ENCODE data around the gene SYP. TPM values are rescaled to one million over a fixed set of nuclear protein-coding genes. Genes with fewer than 3 reads are reported as not detected.

The SYP gene
- total RNA-seq, 1 experiment from 2014 or later: 0.44 TPM

DNA sequence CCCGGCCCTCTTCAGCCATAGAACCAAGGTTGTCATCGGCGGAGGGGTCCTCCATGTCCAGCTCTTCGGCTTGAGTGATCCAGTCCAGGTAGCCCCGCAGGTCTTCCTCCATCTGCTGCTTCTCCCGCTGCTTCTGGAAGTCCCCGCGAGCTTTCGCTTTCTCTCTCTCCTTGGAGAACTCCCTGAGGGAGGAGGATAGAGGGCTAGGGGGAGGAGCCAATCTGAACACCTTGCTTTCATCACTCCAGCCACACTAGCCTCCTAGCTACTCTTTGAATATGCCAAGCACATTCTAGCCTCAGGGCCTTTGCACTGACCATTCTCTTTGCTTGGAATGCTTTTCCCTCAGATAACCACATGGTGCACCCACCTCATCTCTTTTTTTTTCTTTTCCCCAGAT lies 27.0 kb upstream of the SYP start:
- POLR2A ChIA-PET (ENCODE audit: unreplicated experiment): no interaction called here
- Histone ChIP-seq H3K27me3 (ENCODE audit: insufficient read depth, low read depth) (no peaks in the 10 kb centered on the region), H3K36me3 (ENCODE audit: low read depth) (no peaks in the 10 kb centered on the region), H3K9me3 (ENCODE audit: insufficient read depth, low read depth) (no peaks in the 10 kb centered on the region), H3K27ac (no peak overlapping the region), H3K4me1 (replicated peaks; ENCODE audit: insufficient read depth) (no peaks in the 10 kb centered on the region), H3F3A (ENCODE audit: insufficient read depth, low read depth) (no peaks in the 10 kb centered on the region), H3K4me3 (no peak overlapping the region), H3K4me2 (no peak overlapping the region), H3K9me2 (ENCODE audit: insufficient read depth) (no peaks in the 10 kb centered on the region), H3K79me2 (ENCODE audit: low read depth) (no peaks in the 10 kb centered on the region), H2AFZ (no peak overlapping the region), H4K20me1 (ENCODE audit: insufficient read depth) (no peaks in the 10 kb centered on the region)
- CTCF ChIA-PET: no interaction called here
- no TSS peak for BruUV-seq (replicated peaks)
- intact Hi-C loops (cut with micrococcal nuclease; ENCODE audit: unreplicated experiment): no loop called here
- TF ChIP-seq EZH2 (IDR thresholded peaks at IDR 0.05; ENCODE audit: low read depth): no peak
- TF ChIP-seq, protein P1, sequence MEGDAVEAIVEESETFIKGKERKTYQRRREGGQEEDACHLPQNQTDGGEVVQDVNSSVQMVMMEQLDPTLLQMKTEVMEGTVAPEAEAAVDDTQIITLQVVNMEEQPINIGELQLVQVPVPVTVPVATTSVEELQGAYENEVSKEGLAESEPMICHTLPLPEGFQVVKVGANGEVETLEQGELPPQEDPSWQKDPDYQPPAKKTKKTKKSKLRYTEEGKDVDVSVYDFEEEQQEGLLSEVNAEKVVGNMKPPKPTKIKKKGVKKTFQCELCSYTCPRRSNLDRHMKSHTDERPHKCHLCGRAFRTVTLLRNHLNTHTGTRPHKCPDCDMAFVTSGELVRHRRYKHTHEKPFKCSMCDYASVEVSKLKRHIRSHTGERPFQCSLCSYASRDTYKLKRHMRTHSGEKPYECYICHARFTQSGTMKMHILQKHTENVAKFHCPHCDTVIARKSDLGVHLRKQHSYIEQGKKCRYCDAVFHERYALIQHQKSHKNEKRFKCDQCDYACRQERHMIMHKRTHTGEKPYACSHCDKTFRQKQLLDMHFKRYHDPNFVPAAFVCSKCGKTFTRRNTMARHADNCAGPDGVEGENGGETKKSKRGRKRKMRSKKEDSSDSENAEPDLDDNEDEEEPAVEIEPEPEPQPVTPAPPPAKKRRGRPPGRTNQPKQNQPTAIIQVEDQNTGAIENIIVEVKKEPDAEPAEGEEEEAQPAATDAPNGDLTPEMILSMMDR (conservative IDR thresholded peaks at IDR 0.05): no peak
- DNase-seq: no peak

DNA sequence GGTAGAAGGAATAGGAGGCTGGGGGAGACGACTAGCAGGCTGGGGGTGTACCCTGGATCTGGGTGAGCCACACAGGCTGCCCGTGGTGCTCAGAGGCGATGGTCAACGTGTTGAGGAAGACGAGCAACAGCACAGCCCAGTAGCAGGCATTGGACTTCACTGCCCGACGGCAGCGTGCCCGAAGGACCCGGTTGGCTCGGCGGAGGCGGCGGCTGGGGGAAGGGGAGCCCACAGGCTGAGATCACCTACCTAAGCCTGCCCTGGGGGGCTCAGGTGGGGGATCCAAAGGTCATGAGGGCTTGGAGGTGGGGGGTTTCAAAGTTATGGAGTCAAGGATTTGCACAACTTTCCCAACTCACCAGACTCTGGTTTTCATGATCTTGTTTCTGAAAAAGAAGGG lies 25.9 kb upstream of the SYP start:
- Histone ChIP-seq H2AFZ (no peak overlapping the region), H3K36me3 (ENCODE audit: low read depth) (no peaks in the 10 kb centered on the region), H3F3A (ENCODE audit: insufficient read depth, low read depth) (no peaks in the 10 kb centered on the region), H3K27me3 (ENCODE audit: insufficient read depth, low read depth) (no peaks in the 10 kb centered on the region), H3K9me3 (ENCODE audit: insufficient read depth, low read depth) (no peaks in the 10 kb centered on the region), H3K79me2 (ENCODE audit: low read depth) (no peaks in the 10 kb centered on the region), H3K27ac (no peak overlapping the region), H4K20me1 (ENCODE audit: insufficient read depth) (no peaks in the 10 kb centered on the region), H3K9me2 (ENCODE audit: insufficient read depth) (no peaks in the 10 kb centered on the region), H3K4me1 (replicated peaks; ENCODE audit: insufficient read depth) (no peaks in the 10 kb centered on the region), H3K4me3 (no peak overlapping the region), H3K4me2 (no peak overlapping the region)
- no TSS peak for BruUV-seq (replicated peaks)
- no peak for TF ChIP-seq EZH2 (IDR thresholded peaks at IDR 0.05; ENCODE audit: low read depth)
- TF ChIP-seq, protein P1 (conservative IDR thresholded peaks at IDR 0.05): no peak
- POLR2A ChIA-PET (ENCODE audit: unreplicated experiment): interaction anchor here (0.6 kb wide), 1 partner anchor 28 kb away, joined by 7 read pairs; no protein-coding TSS in a partner anchor
- intact Hi-C loops (cut with micrococcal nuclease; ENCODE audit: unreplicated experiment): no loop called here
- DNase-seq: no peak
- CTCF ChIA-PET: no interaction called here

DNA sequence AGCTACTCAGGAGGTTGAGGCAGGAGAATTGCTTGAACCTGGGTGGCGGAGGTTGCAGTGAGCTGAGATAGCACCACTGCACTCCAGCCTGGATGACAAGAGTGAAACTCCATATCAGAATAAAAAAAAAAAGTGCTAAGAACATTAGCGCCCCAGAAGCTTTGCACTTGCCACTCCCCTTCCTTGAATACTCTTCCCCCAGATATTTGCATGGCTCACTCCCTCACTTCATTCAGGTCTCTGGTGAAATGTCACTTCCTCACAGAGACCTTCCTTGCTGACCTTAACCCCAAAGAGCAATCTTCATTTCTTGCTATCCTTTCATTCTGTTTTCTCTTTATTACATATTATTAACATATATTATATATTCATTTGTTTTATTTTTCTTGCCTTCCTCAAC lies 21.9 kb upstream of the SYP start:
- Histone ChIP-seq H3K9me3 (ENCODE audit: insufficient read depth, low read depth) (no peaks in the 10 kb centered on the region), H3K9me2 (ENCODE audit: insufficient read depth) (no peaks in the 10 kb centered on the region), H3F3A (ENCODE audit: insufficient read depth, low read depth) (no peaks in the 10 kb centered on the region), H3K4me3 (no peak overlapping the region), H2AFZ (no peak overlapping the region), H3K27ac (no peak overlapping the region), H3K4me1 (replicated peaks; ENCODE audit: insufficient read depth) (no peaks in the 10 kb centered on the region), H3K27me3 (ENCODE audit: insufficient read depth, low read depth) (no peaks in the 10 kb centered on the region), H3K79me2 (ENCODE audit: low read depth) (no peaks in the 10 kb centered on the region), H3K36me3 (ENCODE audit: low read depth) (no peaks in the 10 kb centered on the region), H3K4me2 (no peak overlapping the region), H4K20me1 (ENCODE audit: insufficient read depth) (no peaks in the 10 kb centered on the region)
- POLR2A ChIA-PET (ENCODE audit: unreplicated experiment): no interaction called here
- CTCF ChIA-PET: no interaction called here
- BruUV-seq (replicated peaks): no TSS peak
- TF ChIP-seq, protein P1 (conservative IDR thresholded peaks at IDR 0.05): no peak
- no peak for TF ChIP-seq EZH2 (IDR thresholded peaks at IDR 0.05; ENCODE audit: low read depth)
- DNase-seq: no peak
- intact Hi-C loops (cut with micrococcal nuclease; ENCODE audit: unreplicated experiment): no loop called here
